K562 (cell line): ENCODE measurements around the gene DPEP2NB. TPM values are rescaled to one million over a fixed set of nuclear protein-coding genes. Genes with fewer than 3 reads are reported as not detected.

ENCODE experiments used
- ARID3A ChIP-seq: IDR thresholded peaks from 2 replicates; pipeline ENCODE4 v1.6.1; 2012; ENCODE audit warnings: low read depth, low read length, improper control_type of control experiment, borderline replicate concordance
- ATF3 ChIP-seq, 2 experiments: fragments of 450-650 bp in 1 of 2; sonication (generic) in 1 of 2; formaldehyde crosslinking in 1 of 2; IDR thresholded peaks in 1 of 2; conservative IDR thresholded peaks in 1 of 2; 2 replicates each; pipeline versions ENCODE4 v1.6.1 to v1.8.1; 2016 to 2023; ENCODE audit warnings: mild to moderate bottlenecking in 2 of 2, moderate library complexity in 2 of 2, inconsistent platforms in 1 of 2, missing genetic modification reagents in 1 of 2
- CREB3L1 ChIP-seq: fragments of 450-650 bp; IDR thresholded peaks from 2 replicates; pipeline ENCODE4 v1.6.1; 2014; ENCODE audit warnings: low read depth, mild to moderate bottlenecking, moderate library complexity, borderline replicate concordance
- ETV1 ChIP-seq: fragments of 450-650 bp; conservative IDR thresholded peaks from 2 replicates; pipeline ENCODE4 v1.6.1; 2016; ENCODE audit warnings: missing genetic modification characterization, control low read depth, low read depth, missing compliant biosample characterization
- FOXK2 ChIP-seq, 2 experiments: fragments of 450-650 bp; IDR thresholded peaks in 1 of 2; conservative IDR thresholded peaks in 1 of 2; 2 replicates each; pipeline ENCODE4 v1.6.1; 2016; ENCODE audit warnings: low read depth in 2 of 2, mild to moderate bottlenecking in 1 of 2
- FUS ChIP-seq: fragments of 200-400 bp; formaldehyde crosslinking; optimal IDR thresholded peaks from 2 replicates; pipeline ENCODE3; 2017; ENCODE audit warnings: low read depth, low read length
- GATAD2B ChIP-seq: fragments of 450-650 bp; IDR thresholded peaks from 2 replicates; pipeline ENCODE4 v1.6.1; 2017; ENCODE audit warnings: mild to moderate bottlenecking, borderline replicate concordance
- KDM4B ChIP-seq, 2 experiments: fragments of 450-650 bp in 1 of 2; sonication (generic) in 1 of 2; IDR thresholded peaks; 2 replicates each; pipeline ENCODE4 v1.6.1; 2016 to 2017; ENCODE audit warnings: borderline replicate concordance in 2 of 2, antibody characterized with exemption in 1 of 2, low read depth in 1 of 2, mild to moderate bottlenecking in 1 of 2
- KLF13 ChIP-seq: fragments of 450-650 bp; IDR thresholded peaks from 2 replicates; pipeline ENCODE4 v1.6.1; 2016; ENCODE audit warnings: missing genetic modification characterization, low read depth, mild to moderate bottlenecking, missing compliant biosample characterization, moderate library complexity, borderline replicate concordance
- NONO ChIP-seq, 2 experiments: fragments of 200-400 bp in 1 of 2; fragments of 450-650 bp in 1 of 2; formaldehyde crosslinking in 1 of 2; IDR thresholded peaks; 2 replicates each; pipeline ENCODE4 v1.6.1; 2017; ENCODE audit warnings: low read depth in 2 of 2, mild to moderate bottlenecking in 2 of 2, moderate library complexity in 2 of 2, low read length in 1 of 2
- STAG1 ChIP-seq: sonication (generic); formaldehyde crosslinking; IDR thresholded peaks from 2 replicates; pipeline ENCODE4 v1.5.0; 2020; ENCODE audit warnings: missing genetic modification reagents, borderline replicate concordance
- TCFL5 ChIP-seq: fragments of 250-450 bp; sonication (Bioruptor Pico); conservative IDR thresholded peaks from 2 replicates; pipeline ENCODE4 v1.6.1; 2021; ENCODE audit warnings: mild to moderate bottlenecking, moderate library complexity, matching md5 sums
- polyA plus RNA-seq, 8 experiments: library from polyadenylated mRNA; depleted of rRNA in 4 of 8; stranded (reverse) in 5 of 8; unstranded in 3 of 8; fragments of >200 nt; fragmentation: Nextera tagmentation in 2 of 8; fragmentation: Illumina TruSeq in 1 of 8; extraction: Ambion mirVana in 2 of 8; extraction: Trizol in 1 of 8; gene quantifications; 2 replicates each; pipeline versions ENCODE4 v1.2.1 to v1.2.3, GENCODE V29; 2011 to 2014; ENCODE audit warnings: inconsistent platforms in 1 of 8, missing spikeins in 1 of 8
- total RNA-seq, 7 experiments: library from RNA; depleted of rRNA in 6 of 7; stranded (reverse); fragments of >200 nt in 6 of 7; fragmentation: Illumina TruSeq in 2 of 7; extraction: Trizol in 2 of 7; gene quantifications; 2 replicates each; pipeline versions ENCODE4 v1.2.1 to v1.2.3, GENCODE V29; 2011 to 2021; ENCODE audit warnings: low replicate concordance in 1 of 7
- TF ChIP-seq, protein P1 (sequence below): sonication (generic); formaldehyde crosslinking; IDR thresholded peaks from 2 replicates; pipeline ENCODE4 v1.8.0; 2022; ENCODE audit warnings: mild to moderate bottlenecking, missing genetic modification reagents
- TF ChIP-seq, protein P2 (sequence below): fragments of 450-650 bp; IDR thresholded peaks from 2 replicates; pipeline ENCODE4 v1.6.1; 2016; ENCODE audit warnings: borderline replicate concordance

The DPEP2NB gene
- total and polyA plus RNA-seq, 9 of the 15 experiments (the other 6 are each of a cell fraction or from before 2014, with no cell fraction given), result not detected

- TF ChIP-seq, protein P1, sequence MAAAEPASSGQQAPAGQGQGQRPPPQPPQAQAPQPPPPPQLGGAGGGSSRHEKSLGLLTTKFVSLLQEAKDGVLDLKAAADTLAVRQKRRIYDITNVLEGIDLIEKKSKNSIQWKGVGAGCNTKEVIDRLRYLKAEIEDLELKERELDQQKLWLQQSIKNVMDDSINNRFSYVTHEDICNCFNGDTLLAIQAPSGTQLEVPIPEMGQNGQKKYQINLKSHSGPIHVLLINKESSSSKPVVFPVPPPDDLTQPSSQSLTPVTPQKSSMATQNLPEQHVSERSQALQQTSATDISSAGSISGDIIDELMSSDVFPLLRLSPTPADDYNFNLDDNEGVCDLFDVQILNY, result peak; percentile 49; the same call in 1 of the 2 replicates
- TF ChIP-seq, protein P2, sequence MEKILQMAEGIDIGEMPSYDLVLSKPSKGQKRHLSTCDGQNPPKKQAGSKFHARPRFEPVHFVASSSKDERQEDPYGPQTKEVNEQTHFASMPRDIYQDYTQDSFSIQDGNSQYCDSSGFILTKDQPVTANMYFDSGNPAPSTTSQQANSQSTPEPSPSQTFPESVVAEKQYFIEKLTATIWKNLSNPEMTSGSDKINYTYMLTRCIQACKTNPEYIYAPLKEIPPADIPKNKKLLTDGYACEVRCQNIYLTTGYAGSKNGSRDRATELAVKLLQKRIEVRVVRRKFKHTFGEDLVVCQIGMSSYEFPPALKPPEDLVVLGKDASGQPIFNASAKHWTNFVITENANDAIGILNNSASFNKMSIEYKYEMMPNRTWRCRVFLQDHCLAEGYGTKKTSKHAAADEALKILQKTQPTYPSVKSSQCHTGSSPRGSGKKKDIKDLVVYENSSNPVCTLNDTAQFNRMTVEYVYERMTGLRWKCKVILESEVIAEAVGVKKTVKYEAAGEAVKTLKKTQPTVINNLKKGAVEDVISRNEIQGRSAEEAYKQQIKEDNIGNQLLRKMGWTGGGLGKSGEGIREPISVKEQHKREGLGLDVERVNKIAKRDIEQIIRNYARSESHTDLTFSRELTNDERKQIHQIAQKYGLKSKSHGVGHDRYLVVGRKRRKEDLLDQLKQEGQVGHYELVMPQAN, result no peak
- TF ChIP-seq FUS (peak; percentile 64), TCFL5 (CRISPR knock-in tag) (no peak), ETV1 (tag) (no peak), KDM4B (IDR thresholded peaks at IDR 0.05; ENCODE audit: borderline replicate concordance in 2 of 2, low read depth in 1 of 2) (no peak), ARID3A (no peak), STAG1 (CRISPR knock-in tag) (no peak), NONO (IDR thresholded peaks at IDR 0.05; ENCODE audit: low read depth in 2 of 2, low read length in 1 of 2) (peak in 1 of 2 experiments; percentile 41; a peak in 1 of 4 replicates), GATAD2B (peak; percentile 85; the same call in 1 of the 2 replicates), CREB3L1 (no peak), KLF13 (tag) (peak; percentile 80), ATF3 (IDR thresholded peaks at IDR 0.05) (peak; percentile 48; the same call in 1 of the 2 replicates), ATF3 (CRISPR knock-in tag; conservative IDR thresholded peaks at IDR 0.05) (no peak), FOXK2 (conservative IDR thresholded peaks at IDR 0.05 in 1 of 2, IDR thresholded peaks at IDR 0.05 in 1 of 2; ENCODE audit: low read depth in 2 of 2) (0 out of 4 replicates have a peak, but pooled peaks of 1 of the 2 experiments have one; percentile 10)
These were observed 47.1 kb downstream of the DPEP2NB start, which contains the start of gene SLC12A4 (continued) for GRCh38 chr16:67968400-67969253.
